K562 (cell line): ENCODE measurements around the gene PRKD1. TPM values are rescaled to one million over a fixed set of nuclear protein-coding genes. Genes with fewer than 3 reads are reported as not detected.

Experiments
- ARID4B ChIP-seq: sonication (generic); formaldehyde crosslinking; IDR thresholded peaks from 2 replicates; pipeline ENCODE4 v1.8.0; 2022; ENCODE audit warnings: mild to moderate bottlenecking, missing genetic modification reagents
- ETS1 ChIP-seq: conservative IDR thresholded peaks from 2 replicates; pipeline ENCODE4 v1.6.1; 2011; ENCODE audit warnings: low read depth, mild to moderate bottlenecking, low read length; ENCODE audit not compliant: control insufficient read depth
- FOXA1 ChIP-seq: fragments of 450-650 bp; IDR thresholded peaks from 2 replicates; pipeline ENCODE4 v1.6.1; 2016; ENCODE audit warnings: mild to moderate bottlenecking, borderline replicate concordance
- HOMEZ ChIP-seq: fragments of 250-450 bp; sonication (Bioruptor Pico); IDR thresholded peaks from 2 replicates; pipeline ENCODE4 v1.4.0; 2020; ENCODE audit warnings: mild to moderate bottlenecking, moderate library complexity
- MCM5 ChIP-seq: fragments of 450-650 bp; IDR thresholded peaks from 2 replicates; pipeline ENCODE4 v1.6.1; 2016; ENCODE audit warnings: low read depth
- MCM7 ChIP-seq, 2 experiments: fragments of 450-650 bp; IDR thresholded peaks; 2 replicates each; pipeline ENCODE4 v1.6.1; 2016 to 2018
- PML ChIP-seq: IDR thresholded peaks from 2 replicates; pipeline ENCODE4 v1.6.1; 2012; ENCODE audit warnings: low read length, inconsistent platforms
- POLR3A ChIP-seq: IDR thresholded peaks from 2 replicates; pipeline ENCODE4 v1.6.1; 2011; ENCODE audit warnings: borderline replicate concordance, mild to moderate bottlenecking, moderate library complexity; ENCODE audit not compliant: insufficient read length, insufficient read depth; ENCODE audit errors: extremely low read depth
- POLR3G ChIP-seq: IDR thresholded peaks from 2 replicates; pipeline ENCODE4 v1.6.1; 2011; ENCODE audit not compliant: insufficient read length, insufficient replicate concordance; ENCODE audit errors: extremely low read depth
- THAP12 ChIP-seq: fragments of 250-450 bp; sonication (Bioruptor Pico); IDR thresholded peaks from 2 replicates; pipeline ENCODE4 v1.9.0; 2021; ENCODE audit warnings: mild to moderate bottlenecking, inconsistent platforms
- U2AF2 ChIP-seq: fragments of 200-400 bp; formaldehyde crosslinking; optimal IDR thresholded peaks from 2 replicates; pipeline ENCODE3; 2017; ENCODE audit warnings: low read depth, mild to moderate bottlenecking, low read length
- ZFP36 ChIP-seq: fragments of 150-350 bp; IDR thresholded peaks from 2 replicates; pipeline ENCODE4 v1.6.1; 2018; ENCODE audit warnings: low read length, low read depth; ENCODE audit not compliant: partially characterized antibody
- ZNF347 ChIP-seq: fragments of 450-650 bp; formaldehyde crosslinking; IDR thresholded peaks from 2 replicates; pipeline ENCODE4 v1.4.0; 2020; ENCODE audit warnings: low read depth, mild to moderate bottlenecking, moderate library complexity
- ZNF431 ChIP-seq: sonication (generic); formaldehyde crosslinking; IDR thresholded peaks from 2 replicates; pipeline ENCODE4 v1.8.0; 2022; ENCODE audit warnings: mild to moderate bottlenecking, missing genetic modification reagents
- ZNF445 ChIP-seq: fragments of 250-450 bp; sonication (Bioruptor Pico); IDR thresholded peaks from 2 replicates; pipeline ENCODE4 v1.4.0; 2020; ENCODE audit warnings: low read depth, mild to moderate bottlenecking, moderate library complexity
- polyA plus RNA-seq, 8 experiments: library from polyadenylated mRNA; depleted of rRNA in 4 of 8; stranded (reverse) in 5 of 8; unstranded in 3 of 8; fragments of >200 nt; fragmentation: Nextera tagmentation in 2 of 8; fragmentation: Illumina TruSeq in 1 of 8; extraction: Ambion mirVana in 2 of 8; extraction: Trizol in 1 of 8; gene quantifications; 2 replicates each; pipeline versions ENCODE4 v1.2.1 to v1.2.3, GENCODE V29; 2011 to 2014; ENCODE audit warnings: inconsistent platforms in 1 of 8, missing spikeins in 1 of 8
- total RNA-seq, 7 experiments: library from RNA; depleted of rRNA in 6 of 7; stranded (reverse); fragments of >200 nt in 6 of 7; fragmentation: Illumina TruSeq in 2 of 7; extraction: Trizol in 2 of 7; gene quantifications; 2 replicates each; pipeline versions ENCODE4 v1.2.1 to v1.2.3, GENCODE V29; 2011 to 2021; ENCODE audit warnings: low replicate concordance in 1 of 7

The PRKD1 gene
- total and polyA plus RNA-seq, 9 of the 15 experiments (the other 6 are each of a cell fraction or from before 2014, with no cell fraction given): 0.04 to 0.25 (median 0.13) TPM; not detected in 1

GRCh38 chr14:29569194-29569593, 358.5 kb downstream of the PRKD1 start (continued):
- no peak for TF ChIP-seq U2AF2
- no peak for TF ChIP-seq MCM5
- no peak for TF ChIP-seq ZFP36
- no peak for TF ChIP-seq THAP12
- TF ChIP-seq PML: no peak
- TF ChIP-seq HOMEZ (CRISPR knock-in tag): no peak
- TF ChIP-seq ARID4B (CRISPR knock-in tag): no peak
- TF ChIP-seq FOXA1: no peak
- no peak for TF ChIP-seq POLR3G
- no peak for TF ChIP-seq ZNF347 (CRISPR knock-in tag)
- TF ChIP-seq ZNF431 (CRISPR knock-in tag): no peak
- no peak for TF ChIP-seq ZNF445 (CRISPR knock-in tag)
- TF ChIP-seq ETS1: no peak
- TF ChIP-seq MCM7 (IDR thresholded peaks at IDR 0.05): no peak
- no peak for TF ChIP-seq POLR3A
